Measurements from ENCODE around the gene OR9K2. TPM values are rescaled to one million over a fixed set of nuclear protein-coding genes. Genes with fewer than 3 reads are reported as not detected.

Gene OR9K2
- not detected in 2 replicates for total RNA-seq

GRCh38 chr12:55126106-55126505 lies at the start of gene OR9K2:
Gene OR9K2 (plus strand): TSS chr12:55126406. CDS start chr12:55129835, 3,429 bp downstream.
- DNase-seq (ENCODE audit: low read depth): no peak
- no peak within 1 kb of the TSS for H3K4me3 ChIP-seq (ENCODE audit: low read depth, low read length)
- TF ChIP-seq CTCF (IDR thresholded peaks at IDR 0.05; ENCODE audit: insufficient read depth, low read depth, low read length): no peak

GRCh38 chr12:55092579-55092978 lies 33.6 kb upstream of the OR9K2 start:
- no peak for DNase-seq (ENCODE audit: low read depth)
- TF ChIP-seq CTCF (IDR thresholded peaks at IDR 0.05; ENCODE audit: insufficient read depth, low read depth, low read length): no peak
- H3K4me3 ChIP-seq (ENCODE audit: low read depth, low read length): no peak overlapping the region

GRCh38 chr12:55112378-55112875 lies 13.8 kb upstream of the OR9K2 start:
- H3K4me3 ChIP-seq (ENCODE audit: low read depth, low read length): no peak overlapping the region
- DNase-seq (ENCODE audit: low read depth): no peak
- TF ChIP-seq CTCF (IDR thresholded peaks at IDR 0.05; ENCODE audit: insufficient read depth, low read depth, low read length): no peak

GRCh38 chr12:55116152-55116551 lies 10.1 kb upstream of the OR9K2 start:
- no peak for TF ChIP-seq CTCF (IDR thresholded peaks at IDR 0.05; ENCODE audit: insufficient read depth, low read depth, low read length)
- no peak for DNase-seq (ENCODE audit: low read depth)
- H3K4me3 ChIP-seq (ENCODE audit: low read depth, low read length): no peak overlapping the region

- H3K4me3 ChIP-seq (ENCODE audit: low read depth, low read length): no peak overlapping the region
- no peak for TF ChIP-seq CTCF (IDR thresholded peaks at IDR 0.05; ENCODE audit: insufficient read depth, low read depth, low read length)
- no peak for DNase-seq (ENCODE audit: low read depth)
Observed at GRCh38 chr12:55132816-55133215, 6.6 kb downstream of the OR9K2 start.

- peak; percentile 19 for DNase-seq (ENCODE audit: low read depth)
- no peak overlapping the region for H3K4me3 ChIP-seq (ENCODE audit: low read depth, low read length)
- peak; percentile 59 for TF ChIP-seq CTCF (IDR thresholded peaks at IDR 0.05; ENCODE audit: insufficient read depth, low read depth, low read length)
Observed at GRCh38 chr12:55142669-55143565, 16.7 kb downstream of the OR9K2 start.
